KMS-11 (cell line): ENCODE measurements around the gene IDUA.

ENCODE experiments used
- H2AFZ ChIP-seq: fragments of 200-600 bp; sonication (generic); 2 replicates; pipeline ENCODE4 v1.6.1; 2016; ENCODE audit warnings: antibody characterized with exemption, mixed run types, low read depth
- H3K27ac ChIP-seq: fragments of 200-600 bp; sonication (generic); 2 replicates; pipeline ENCODE4 v1.6.1; 2016; ENCODE audit warnings: mild to moderate bottlenecking, mixed run types
- H3K27me3 ChIP-seq: fragments of 200-600 bp; sonication (generic); 2 replicates; pipeline ENCODE4 v1.6.1; 2017; ENCODE audit warnings: mild to moderate bottlenecking, low read depth, mixed run types, moderate library complexity; ENCODE audit not compliant: insufficient read depth
- H3K36me3 ChIP-seq: fragments of 200-600 bp; sonication (generic); 2 replicates; pipeline ENCODE4 v1.6.1; 2017; ENCODE audit warnings: mild to moderate bottlenecking, mixed run types; ENCODE audit not compliant: insufficient read depth
- H3K4me1 ChIP-seq: fragments of 200-600 bp; sonication (generic); 2 replicates; pipeline ENCODE4 v1.6.1; 2016; ENCODE audit warnings: mild to moderate bottlenecking, low read depth, mixed run types; ENCODE audit not compliant: poor library complexity, severe bottlenecking
- H3K4me2 ChIP-seq: fragments of 200-600 bp; sonication (generic); 2 replicates; pipeline ENCODE4 v1.7.0; 2016; ENCODE audit warnings: mild to moderate bottlenecking, mixed run types
- H3K4me3 ChIP-seq: fragments of 200-600 bp; sonication (generic); IDR thresholded peaks from 2 replicates; pipeline ENCODE4 v1.6.1; 2017; ENCODE audit warnings: low read depth, low read length, mixed read lengths; ENCODE audit not compliant: insufficient read depth
- H3K79me2 ChIP-seq: fragments of 200-600 bp; sonication (generic); 2 replicates; pipeline ENCODE4 v1.6.1; 2016; ENCODE audit warnings: low read depth, mixed run types; ENCODE audit not compliant: insufficient read depth
- H3K9ac ChIP-seq: fragments of 200-600 bp; sonication (generic); 2 replicates; pipeline ENCODE4 v1.6.1; 2016; ENCODE audit warnings: mild to moderate bottlenecking, mixed run types
- H4K20me1 ChIP-seq: fragments of 200-600 bp; sonication (generic); 2 replicates; pipeline ENCODE4 v1.6.1; 2016; ENCODE audit warnings: mild to moderate bottlenecking, mixed run types; ENCODE audit not compliant: insufficient read depth
- CTCF ChIP-seq: fragments of 200-600 bp; sonication (generic); conservative IDR thresholded peaks from 2 replicates; pipeline ENCODE4 v1.6.1; 2017; ENCODE audit warnings: low read depth, mild to moderate bottlenecking, antibody characterized with exemption, low read length, moderate library complexity, mixed read lengths

The IDUA gene

DNA sequence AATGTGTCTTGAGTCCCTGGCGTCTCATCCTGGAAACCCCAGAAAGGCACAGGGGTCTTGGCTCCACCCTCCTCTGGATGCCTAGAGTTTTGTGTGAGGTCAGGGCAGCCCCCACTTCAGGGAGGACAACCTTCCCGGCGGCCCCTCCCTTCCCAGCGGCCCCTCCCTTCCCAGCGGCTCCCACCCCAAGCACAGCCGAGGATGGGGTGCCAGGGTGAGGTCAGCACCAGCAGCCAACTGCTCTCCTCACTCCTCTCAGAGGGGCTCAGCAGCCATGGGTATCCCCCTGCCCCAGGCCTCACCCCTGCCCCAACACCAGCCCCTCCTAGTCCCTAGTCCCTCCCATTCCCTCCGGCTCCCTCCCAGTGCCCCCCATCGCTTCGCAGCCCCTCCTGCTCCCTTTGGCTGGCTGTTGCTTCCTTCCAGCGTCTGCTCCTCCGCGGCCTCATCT, 30.9 kb upstream of the IDUA start:
- H3K27me3 ChIP-seq, result no peaks in the 10 kb centered on the region
- H2AFZ ChIP-seq, result no peak overlapping the region
- H3K27ac ChIP-seq, result no peak overlapping the region
- no peak overlapping the region for H3K9ac ChIP-seq
- H4K20me1 ChIP-seq, result no peaks in the 10 kb centered on the region
- H3K4me2 ChIP-seq, result no peak overlapping the region
- TF ChIP-seq CTCF, result no peak
- no peak overlapping the region for H3K4me3 ChIP-seq
- no peaks in the 10 kb centered on the region for H3K4me1 ChIP-seq
- H3K36me3 ChIP-seq, result no peaks in the 10 kb centered on the region
- H3K79me2 ChIP-seq, result no peaks in the 10 kb centered on the region

DNA sequence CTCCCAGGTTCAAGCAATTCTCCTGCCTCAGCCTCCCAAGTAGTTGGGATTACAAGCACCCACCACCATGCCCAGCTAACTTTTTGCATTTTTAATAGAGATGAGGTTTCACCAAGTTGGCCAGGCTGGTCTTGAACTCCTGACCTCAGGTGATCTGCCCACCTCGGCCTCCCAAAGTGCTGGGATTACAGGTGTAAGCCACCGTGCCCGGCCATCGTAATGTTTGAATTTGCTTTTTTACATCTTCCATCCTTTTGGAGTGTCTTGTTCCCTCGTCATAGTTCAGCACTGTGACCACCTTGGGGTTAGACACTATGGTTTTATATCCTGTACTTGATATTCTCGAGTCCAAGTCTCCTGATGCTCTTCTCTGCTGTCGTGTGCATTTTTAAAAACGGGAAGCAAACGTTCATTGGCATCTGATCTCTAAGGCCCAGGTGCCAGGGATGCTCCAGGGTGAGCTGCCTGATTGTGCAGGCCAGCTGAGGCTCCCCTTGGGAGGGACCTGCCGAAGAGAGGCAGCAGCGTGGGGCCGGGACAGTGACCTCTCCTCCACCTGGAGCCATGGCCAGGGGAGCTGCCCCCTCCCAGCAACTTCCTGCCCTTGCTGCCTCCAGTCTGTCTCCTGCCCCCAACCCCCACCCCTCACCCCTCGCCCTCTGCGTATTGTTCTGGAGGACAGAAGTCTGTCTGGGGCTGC, 30.2 kb upstream of the IDUA start:
- Histone ChIP-seq H4K20me1 (no peaks in the 10 kb centered on the region), H3K27me3 (no peaks in the 10 kb centered on the region), H3K4me1 (no peaks in the 10 kb centered on the region), H3K9ac (no peak overlapping the region), H3K79me2 (no peaks in the 10 kb centered on the region), H3K36me3 (no peaks in the 10 kb centered on the region), H3K4me2 (no peak overlapping the region), H3K4me3 (no peak overlapping the region), H3K27ac (no peak overlapping the region), H2AFZ (no peak overlapping the region)
- no peak for TF ChIP-seq CTCF

GRCh38 chr4:957231-957580, 29.6 kb upstream of the IDUA start:
- H3K27ac ChIP-seq, result no peak overlapping the region
- H4K20me1 ChIP-seq, result no peaks in the 10 kb centered on the region
- no peaks in the 10 kb centered on the region for H3K27me3 ChIP-seq
- TF ChIP-seq CTCF, result no peak
- no peaks in the 10 kb centered on the region for H3K79me2 ChIP-seq
- H3K36me3 ChIP-seq, result no peaks in the 10 kb centered on the region
- H3K4me1 ChIP-seq, result no peaks in the 10 kb centered on the region
- H3K4me3 ChIP-seq, result no peak overlapping the region
- no peak overlapping the region for H2AFZ ChIP-seq
- no peak overlapping the region for H3K4me2 ChIP-seq
- H3K9ac ChIP-seq, result no peak overlapping the region

- Histone ChIP-seq H3K36me3 (no peaks in the 10 kb centered on the region), H3K9ac (no peak overlapping the region), H3K4me3 (no peak overlapping the region), H3K4me2 (no peak overlapping the region), H3K27ac (no peak overlapping the region), H3K27me3 (no peaks in the 10 kb centered on the region), H3K79me2 (no peaks in the 10 kb centered on the region), H2AFZ (no peak overlapping the region), H3K4me1 (no peaks in the 10 kb centered on the region), H4K20me1 (no peaks in the 10 kb centered on the region)
- no peak for TF ChIP-seq CTCF
Measured at GRCh38 chr4:957581-958313, 29.1 kb upstream of the IDUA start.
